GM12874 (cell line): Measurements from ENCODE around the gene ERICH6.

Experiments
- CTCF ChIP-seq: IDR thresholded peaks from 2 replicates; pipeline ENCODE4 v1.5.1; 2011; ENCODE audit warnings: low read depth, mild to moderate bottlenecking, control low read depth, low read length, moderate library complexity; ENCODE audit not compliant: insufficient read depth

The ERICH6 gene

GRCh38 chr3:150691414-150692040, 12.2 kb downstream of the ERICH6 start:
- TF ChIP-seq CTCF, result no peak

- TF ChIP-seq CTCF, result no peak
Observed at GRCh38 chr3:150687613-150688012, 16.1 kb downstream of the ERICH6 start.

- TF ChIP-seq CTCF, result no peak
Observed at GRCh38 chr3:150682824-150683223, 20.9 kb downstream of the ERICH6 start.

GRCh38 chr3:150682279-150682678, 21.4 kb downstream of the ERICH6 start:
- TF ChIP-seq CTCF, result no peak

- no peak for TF ChIP-seq CTCF
Observed at GRCh38 chr3:150681057-150681456, 22.7 kb downstream of the ERICH6 start.

GRCh38 chr3:150680562-150680961, 23.2 kb downstream of the ERICH6 start:
- no peak for TF ChIP-seq CTCF

GRCh38 chr3:150675587-150675986, 28.1 kb downstream of the ERICH6 start:
- TF ChIP-seq CTCF, result no peak

GRCh38 chr3:150673966-150674365, 29.8 kb downstream of the ERICH6 start:
- no peak for TF ChIP-seq CTCF
